Vagina (tissue), 2 donors: ENCODE data around the gene AGAP3. TPM values are rescaled to one million over a fixed set of nuclear protein-coding genes. Genes with fewer than 3 reads are reported as not detected.

ENCODE experiments used
- DNase-seq, 2 donors: peaks; one replicate each; pipeline ENCODE4 v3.0.0-alpha.2; 2017; ENCODE audit errors: extremely low spot score in 2 of 2
- H3K27ac ChIP-seq: fragments of 200-600 bp; sonication (generic); one replicate; pipeline ENCODE4 v1.5.1; 2019
- H3K27me3 ChIP-seq: fragments of 200-600 bp; sonication (generic); one replicate; pipeline ENCODE4 v1.5.1; 2019
- H3K36me3 ChIP-seq, 2 donors: fragments of 200-600 bp; sonication (generic); one replicate each; pipeline ENCODE4 v1.5.1; 2017 to 2019
- H3K4me1 ChIP-seq: fragments of 200-600 bp; sonication (generic); one replicate; pipeline ENCODE4 v1.5.1; 2019
- H3K4me3 ChIP-seq, 2 donors: fragments of 200-600 bp; sonication (generic); 1 replicate in 1 of 2; 2 replicates in 1 of 2; pipeline ENCODE4 v1.5.1; 2016 to 2019
- H3K9me3 ChIP-seq: fragments of 200-600 bp; sonication (generic); one replicate; pipeline ENCODE4 v1.5.1; 2019
- POLR2A ChIP-seq, 2 donors: fragments of 450-650 bp; IDR thresholded peaks; one replicate each; pipeline ENCODE4 v1.6.1; 2017; ENCODE audit warnings: antibody characterized with exemption in 2 of 2, mild to moderate bottlenecking in 2 of 2, moderate library complexity in 2 of 2
- POLR2AphosphoS5 ChIP-seq, 2 donors: sonication (generic); formaldehyde crosslinking; IDR thresholded peaks; one replicate each; pipeline ENCODE4 v1.9.0; 2017; ENCODE audit warnings: antibody characterized with exemption in 2 of 2, mild to moderate bottlenecking in 2 of 2, low read depth in 1 of 2; ENCODE audit not compliant: insufficient read depth in 1 of 2
- intact Hi-C: fragments of 100-400 bp; cut with DNase I; formaldehyde crosslinking; loops from one replicate; pipeline ENCODE4 v1.15.1; 2023
- total RNA-seq: library from RNA; depleted of rRNA; stranded (reverse); fragments of >200 nt; gene quantifications from one replicate; pipeline ENCODE4 v1.2.3, GENCODE V29; 2016
- TF ChIP-seq, protein P1 (sequence below), 3 experiments: fragments of 450-650 bp in 2 of 3; fragments of 200-600 bp in 1 of 3; sonication (generic) in 1 of 3; IDR thresholded peaks; one replicate each; pipeline ENCODE4 v1.5.1; 2017 to 2019; ENCODE audit warnings: antibody characterized with exemption in 3 of 3, mild to moderate bottlenecking in 2 of 3, moderate library complexity in 2 of 3

Gene AGAP3
- total RNA-seq, 1 donor from 2014 or later = 98.2 TPM

DNA sequence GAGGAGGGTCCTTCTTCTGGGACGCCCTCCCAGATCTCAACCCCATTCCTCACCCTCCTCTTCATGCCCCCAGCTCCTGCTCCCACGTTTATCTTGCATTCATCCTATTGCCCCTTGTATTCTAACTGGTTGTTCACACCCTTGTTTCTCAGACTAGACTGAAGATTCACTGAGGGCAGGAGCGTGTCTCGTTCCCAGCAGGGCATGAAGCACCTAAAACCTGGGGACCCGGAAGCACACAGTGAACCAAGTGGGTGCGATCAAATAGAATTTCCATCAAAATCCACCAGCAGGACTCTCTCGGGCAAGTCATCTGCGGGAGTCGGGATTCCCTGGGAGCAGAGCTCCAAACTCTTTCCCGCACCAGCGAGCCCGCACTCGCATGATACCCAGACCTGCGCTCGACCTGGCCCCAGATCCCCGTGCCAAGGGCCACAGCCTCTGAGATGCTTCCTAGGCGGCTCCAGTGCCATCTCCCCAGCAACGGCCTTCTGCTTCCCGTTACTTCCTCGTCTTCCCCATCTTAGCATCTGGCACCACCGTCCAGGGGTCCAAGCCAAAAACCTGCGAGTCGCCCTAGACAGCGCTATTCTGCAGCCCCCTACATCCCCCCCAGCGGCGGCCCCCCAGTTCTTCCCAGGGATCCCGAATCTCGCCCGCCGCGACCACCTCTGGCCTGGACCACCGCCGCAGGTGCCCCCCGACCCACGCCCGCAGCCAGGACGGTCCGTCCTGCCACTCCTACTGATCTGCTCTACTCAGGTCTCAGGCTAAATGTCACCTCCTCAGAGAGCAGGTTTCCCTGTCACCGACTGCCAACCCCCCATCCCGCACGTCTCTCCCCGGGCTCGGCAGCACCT lies 87.3 kb downstream of the AGAP3 start:
- Histone ChIP-seq H3K36me3 (no peaks in the 10 kb centered on the region), H3K27me3 (no peaks in the 10 kb centered on the region), H3K27ac (no peak overlapping the region), H3K4me3 (no peak overlapping the region), H3K9me3 (no peaks in the 10 kb centered on the region), H3K4me1 (peaks cover under 1% of the 10 kb centered on the region)
- TF ChIP-seq POLR2A (IDR thresholded peaks at IDR 0.05) (no peak), POLR2AphosphoS5 (IDR thresholded peaks at IDR 0.05; ENCODE audit: insufficient read depth in 1 of 2, low read depth in 1 of 2) (no peak)
- TF ChIP-seq, protein P1, sequence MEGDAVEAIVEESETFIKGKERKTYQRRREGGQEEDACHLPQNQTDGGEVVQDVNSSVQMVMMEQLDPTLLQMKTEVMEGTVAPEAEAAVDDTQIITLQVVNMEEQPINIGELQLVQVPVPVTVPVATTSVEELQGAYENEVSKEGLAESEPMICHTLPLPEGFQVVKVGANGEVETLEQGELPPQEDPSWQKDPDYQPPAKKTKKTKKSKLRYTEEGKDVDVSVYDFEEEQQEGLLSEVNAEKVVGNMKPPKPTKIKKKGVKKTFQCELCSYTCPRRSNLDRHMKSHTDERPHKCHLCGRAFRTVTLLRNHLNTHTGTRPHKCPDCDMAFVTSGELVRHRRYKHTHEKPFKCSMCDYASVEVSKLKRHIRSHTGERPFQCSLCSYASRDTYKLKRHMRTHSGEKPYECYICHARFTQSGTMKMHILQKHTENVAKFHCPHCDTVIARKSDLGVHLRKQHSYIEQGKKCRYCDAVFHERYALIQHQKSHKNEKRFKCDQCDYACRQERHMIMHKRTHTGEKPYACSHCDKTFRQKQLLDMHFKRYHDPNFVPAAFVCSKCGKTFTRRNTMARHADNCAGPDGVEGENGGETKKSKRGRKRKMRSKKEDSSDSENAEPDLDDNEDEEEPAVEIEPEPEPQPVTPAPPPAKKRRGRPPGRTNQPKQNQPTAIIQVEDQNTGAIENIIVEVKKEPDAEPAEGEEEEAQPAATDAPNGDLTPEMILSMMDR (IDR thresholded peaks at IDR 0.05) = no peak
- intact Hi-C loops = loop anchor here (5.0 kb wide), 1 partner anchor 134 kb away; no protein-coding TSS in a partner anchor
- DNase-seq = peak in 1 of 2 donors; percentile 85

DNA sequence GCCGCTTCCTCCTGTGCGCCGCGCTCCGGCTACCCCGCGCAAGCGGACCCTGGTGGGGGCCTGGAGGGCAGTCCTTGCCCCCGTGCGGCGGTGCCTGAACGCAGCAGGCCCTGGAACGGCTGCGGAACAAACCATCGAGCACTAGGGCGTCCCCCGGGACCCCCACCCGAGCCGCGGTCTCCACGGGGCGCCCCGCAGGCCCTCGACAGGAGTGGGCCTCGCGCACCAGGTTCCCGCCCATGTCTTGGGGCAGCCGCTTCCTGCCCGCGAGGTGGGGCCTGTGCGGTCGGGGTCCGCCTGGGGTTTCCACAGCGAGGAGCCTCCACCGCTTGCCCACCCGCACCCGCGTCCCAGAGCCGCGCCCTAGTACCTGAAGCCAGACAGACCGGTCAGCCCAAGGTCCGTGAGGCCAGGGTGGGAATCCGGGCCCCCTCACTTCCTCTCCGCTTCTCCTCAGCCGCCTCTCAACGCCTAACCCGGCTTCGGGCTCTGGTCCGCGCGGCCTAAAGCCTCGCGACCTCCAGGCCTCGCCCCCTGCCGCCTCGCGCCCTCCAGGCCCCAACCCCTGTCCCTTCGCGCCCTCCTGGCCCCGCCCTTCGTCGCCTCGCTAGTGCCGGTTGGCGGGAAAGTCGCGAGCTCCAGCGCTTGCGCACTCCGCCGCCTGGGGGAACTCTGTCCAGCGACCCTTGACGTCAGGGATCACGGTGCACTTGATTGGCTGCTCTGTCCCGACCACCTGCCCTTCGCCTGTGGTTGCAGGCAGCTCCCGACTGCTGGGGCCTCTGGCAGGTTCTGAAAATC lies 88.2 kb downstream of the AGAP3 start:
- no peak for TF ChIP-seq POLR2A (IDR thresholded peaks at IDR 0.05)
- TF ChIP-seq, protein P1 (IDR thresholded peaks at IDR 0.05) = no peak
- no peak for TF ChIP-seq POLR2AphosphoS5 (IDR thresholded peaks at IDR 0.05; ENCODE audit: insufficient read depth in 1 of 2, low read depth in 1 of 2)
- Histone ChIP-seq H3K4me1 (no peaks in the 10 kb centered on the region), H3K4me3 (no peak overlapping the region), H3K27me3 (no peaks in the 10 kb centered on the region), H3K36me3 (no peaks in the 10 kb centered on the region), H3K9me3 (no peaks in the 10 kb centered on the region), H3K27ac (no peak overlapping the region)
- intact Hi-C loops = loop anchor here (5.0 kb wide), 1 partner anchor 133 kb away; no protein-coding TSS in a partner anchor
- DNase-seq = peak in 1 of 2 donors; percentile 92

DNA sequence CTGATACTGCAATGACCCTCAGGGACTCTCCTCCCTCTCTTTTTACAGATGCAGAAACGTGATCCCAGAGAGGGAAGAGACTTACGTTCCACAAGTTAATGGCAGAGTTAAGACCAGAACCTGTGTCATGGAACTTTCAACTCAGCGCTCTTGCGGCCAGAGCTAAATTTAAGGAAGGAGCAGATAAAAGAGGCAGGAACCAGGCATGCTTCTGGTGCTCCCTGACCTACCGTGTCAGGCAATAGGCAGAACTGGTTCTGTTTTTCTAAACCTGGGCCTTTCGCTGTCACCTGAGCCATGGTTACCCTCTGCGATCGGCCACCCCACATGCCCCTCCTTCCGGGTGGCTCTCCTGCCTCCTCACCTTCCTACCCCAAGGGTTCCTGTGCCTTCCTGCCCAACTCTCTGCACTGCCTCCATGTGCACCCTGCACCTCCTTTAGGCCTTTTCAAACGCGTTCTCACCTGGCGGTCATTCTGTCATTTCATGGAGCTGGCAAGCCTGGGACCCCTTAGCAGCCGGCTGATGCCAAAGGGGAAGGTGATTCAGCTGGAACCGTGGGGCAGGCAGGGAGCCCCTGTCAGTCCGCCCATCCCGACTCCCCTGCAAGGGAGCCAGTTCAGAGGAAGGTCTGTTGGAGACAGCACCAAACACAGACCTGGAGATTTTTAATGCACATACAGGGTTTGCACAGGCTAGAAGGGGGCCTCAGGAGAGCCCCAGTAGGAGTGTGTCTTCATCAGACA lies 88.9 kb downstream of the AGAP3 start:
- H3K9me3 ChIP-seq = no peaks in the 10 kb centered on the region
- no peaks in the 10 kb centered on the region for H3K36me3 ChIP-seq
- H3K4me3 ChIP-seq = no peak overlapping the region
- no peak for TF ChIP-seq POLR2AphosphoS5 (IDR thresholded peaks at IDR 0.05; ENCODE audit: insufficient read depth in 1 of 2, low read depth in 1 of 2)
- peak in 1 of 2 donors; percentile 94 for DNase-seq
- no peaks in the 10 kb centered on the region for H3K27me3 ChIP-seq
- no peaks in the 10 kb centered on the region for H3K4me1 ChIP-seq
- H3K27ac ChIP-seq = no peak overlapping the region
- intact Hi-C loops = no loop called here

DNA sequence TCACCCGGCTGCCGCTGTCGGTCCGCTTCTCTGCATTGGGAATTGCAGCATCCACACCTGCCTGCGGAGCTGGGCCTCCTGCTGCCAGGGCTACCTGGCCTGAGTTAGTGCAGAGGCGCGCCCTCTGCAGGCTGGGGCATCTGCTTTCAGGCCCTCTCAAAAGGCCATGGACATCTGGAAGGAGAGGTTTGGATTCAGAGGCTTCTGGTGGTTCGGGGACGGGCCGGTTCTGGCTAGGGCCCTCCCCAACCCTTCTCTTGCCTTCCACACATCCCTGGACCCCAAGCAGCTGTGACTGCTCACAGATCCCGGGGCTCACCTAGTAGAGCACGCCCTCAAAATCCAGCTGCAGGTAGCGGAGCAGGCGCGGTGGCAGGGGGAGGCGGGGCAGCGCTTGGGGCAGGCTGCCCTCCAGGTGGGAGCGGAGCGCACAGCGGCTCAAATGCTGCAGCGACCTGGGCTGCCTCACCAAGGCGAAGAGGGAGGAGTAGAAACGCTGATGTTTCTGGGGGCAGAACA lies 89.6 kb downstream of the AGAP3 start:
- Histone ChIP-seq H3K9me3 (no peaks in the 10 kb centered on the region), H3K4me3 (no peak overlapping the region), H3K4me1 (no peaks in the 10 kb centered on the region), H3K27me3 (no peaks in the 10 kb centered on the region), H3K36me3 (no peaks in the 10 kb centered on the region), H3K27ac (no peak overlapping the region)
- TF ChIP-seq POLR2A (IDR thresholded peaks at IDR 0.05) = no peak
- TF ChIP-seq, protein P1 (IDR thresholded peaks at IDR 0.05) = no peak
- TF ChIP-seq POLR2AphosphoS5 (IDR thresholded peaks at IDR 0.05; ENCODE audit: insufficient read depth in 1 of 2, low read depth in 1 of 2) = no peak
- intact Hi-C loops = no loop called here
- DNase-seq = peak in 1 of 2 donors; percentile 93

DNA sequence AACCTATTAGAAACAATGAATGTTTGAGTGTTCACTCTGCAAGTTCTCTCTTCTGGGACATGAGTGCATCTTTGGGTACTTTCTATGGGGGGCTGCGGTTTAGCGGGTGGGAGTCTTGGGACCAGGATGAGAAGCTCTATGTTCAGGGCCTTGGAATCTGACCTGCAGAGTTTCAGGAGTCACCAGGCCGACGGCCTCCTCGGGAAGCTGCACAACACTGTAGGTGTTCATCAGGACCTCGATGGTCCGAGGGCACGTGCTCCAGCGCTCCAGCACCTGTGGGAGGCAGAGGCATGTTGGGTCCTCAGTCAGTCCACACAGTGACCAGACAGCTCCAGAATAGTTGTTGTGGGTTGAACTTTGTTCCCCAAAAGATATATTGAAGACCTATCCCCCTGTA lies 90.1 kb downstream of the AGAP3 start:
- Histone ChIP-seq H3K36me3 (no peaks in the 10 kb centered on the region), H3K4me1 (no peaks in the 10 kb centered on the region), H3K27me3 (no peaks in the 10 kb centered on the region), H3K9me3 (no peaks in the 10 kb centered on the region), H3K27ac (no peak overlapping the region), H3K4me3 (no peak overlapping the region)
- TF ChIP-seq POLR2A (IDR thresholded peaks at IDR 0.05) (no peak), POLR2AphosphoS5 (IDR thresholded peaks at IDR 0.05; ENCODE audit: insufficient read depth in 1 of 2, low read depth in 1 of 2) (no peak)
- TF ChIP-seq, protein P1 (IDR thresholded peaks at IDR 0.05) = no peak
- intact Hi-C loops = no loop called here
- DNase-seq = peak in 1 of 2 donors; percentile 85
